Lower leg skin (tissue), 3 donors: Measurements from ENCODE around the gene EYS.

Experiments
- POLR2A ChIP-seq, 2 donors: fragments of 450-650 bp; IDR thresholded peaks; one replicate each; pipeline ENCODE4 v1.6.1; 2016 to 2017; ENCODE audit warnings: antibody characterized with exemption in 2 of 2, mild to moderate bottlenecking in 1 of 2, moderate library complexity in 1 of 2
- TF ChIP-seq, protein P1 (sequence below), 3 donors: fragments of 450-650 bp; IDR thresholded peaks; one replicate each; pipeline ENCODE4 v1.5.1; 2016; ENCODE audit warnings: antibody characterized with exemption in 3 of 3, mild to moderate bottlenecking in 3 of 3, moderate library complexity in 2 of 3

DNA sequence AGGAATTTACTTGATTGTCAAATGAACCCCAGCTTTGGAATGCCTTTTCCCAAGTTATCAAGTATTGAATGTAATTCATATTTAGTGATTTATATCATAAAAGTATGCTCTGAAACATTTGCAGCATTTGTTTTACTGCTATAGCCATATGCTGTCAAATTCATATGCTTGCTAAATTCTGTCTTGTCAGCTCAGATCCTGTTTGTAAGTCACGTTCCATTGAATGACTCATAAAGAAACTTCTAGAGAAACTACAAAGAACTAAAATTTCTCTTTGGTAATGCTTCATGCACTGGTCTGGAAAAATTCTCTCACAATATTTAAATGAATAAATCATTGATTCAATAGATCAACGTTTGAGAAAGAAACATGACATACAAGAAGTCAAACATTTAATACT is 1625.6 kb downstream of the EYS start:
- TF ChIP-seq, protein P1, sequence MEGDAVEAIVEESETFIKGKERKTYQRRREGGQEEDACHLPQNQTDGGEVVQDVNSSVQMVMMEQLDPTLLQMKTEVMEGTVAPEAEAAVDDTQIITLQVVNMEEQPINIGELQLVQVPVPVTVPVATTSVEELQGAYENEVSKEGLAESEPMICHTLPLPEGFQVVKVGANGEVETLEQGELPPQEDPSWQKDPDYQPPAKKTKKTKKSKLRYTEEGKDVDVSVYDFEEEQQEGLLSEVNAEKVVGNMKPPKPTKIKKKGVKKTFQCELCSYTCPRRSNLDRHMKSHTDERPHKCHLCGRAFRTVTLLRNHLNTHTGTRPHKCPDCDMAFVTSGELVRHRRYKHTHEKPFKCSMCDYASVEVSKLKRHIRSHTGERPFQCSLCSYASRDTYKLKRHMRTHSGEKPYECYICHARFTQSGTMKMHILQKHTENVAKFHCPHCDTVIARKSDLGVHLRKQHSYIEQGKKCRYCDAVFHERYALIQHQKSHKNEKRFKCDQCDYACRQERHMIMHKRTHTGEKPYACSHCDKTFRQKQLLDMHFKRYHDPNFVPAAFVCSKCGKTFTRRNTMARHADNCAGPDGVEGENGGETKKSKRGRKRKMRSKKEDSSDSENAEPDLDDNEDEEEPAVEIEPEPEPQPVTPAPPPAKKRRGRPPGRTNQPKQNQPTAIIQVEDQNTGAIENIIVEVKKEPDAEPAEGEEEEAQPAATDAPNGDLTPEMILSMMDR (IDR thresholded peaks at IDR 0.05), result no peak
- TF ChIP-seq POLR2A (IDR thresholded peaks at IDR 0.05), result no peak
